ENCODE data around the gene CCT6A.
"Not testable (repeated sequence)": the region's sequence is repeated elsewhere in the genome, so short reads cannot be mapped to it uniquely, and the experiment has no call there.

CCT6A gene

GRCh38 chr7:56097700-56098099, 46.1 kb downstream of the CCT6A start:
- Histone ChIP-seq H3K4me2 (ENCODE audit: low read depth, low read length, poor library complexity, severe bottlenecking) (no peak overlapping the region), H3K9ac (ENCODE audit: low read length) (no peak overlapping the region), H3K27ac (ENCODE audit: low read depth, low read length) (no peak overlapping the region), H3K79me2 (ENCODE audit: insufficient read depth, low read length) (no peaks in the 10 kb centered on the region), H3F3A (ENCODE audit: insufficient read depth) (peaks cover 40% of the 10 kb centered on the region), H3K4me3 (ENCODE audit: insufficient read depth, low read length, poor library complexity, severe bottlenecking) (no peak overlapping the region), H3K36me3 (ENCODE audit: low read length) (peaks cover 27% of the 10 kb centered on the region), H3K9me2 (replicated peaks; ENCODE audit: insufficient read depth, low read length) (no peaks in the 10 kb centered on the region), H3K27me3 (ENCODE audit: low read length) (no peaks in the 10 kb centered on the region), H3K9me3 (ENCODE audit: insufficient read depth, low read length) (no peaks in the 10 kb centered on the region), H4K20me1 (ENCODE audit: low read depth, low read length) (peaks cover 4% of the 10 kb centered on the region; the same call in 1 of the 2 replicates), H2AFZ (ENCODE audit: low read depth, low read length, severe bottlenecking) (no peak overlapping the region)
- TF ChIP-seq EZH2phosphoT487 (conservative IDR thresholded peaks at IDR 0.05; ENCODE audit: low read length) = no peak

GRCh38 chr7:56098187-56099008, 46.8 kb downstream of the CCT6A start:
- not testable (repeated sequence) for H2AFZ ChIP-seq (ENCODE audit: low read depth, low read length, severe bottlenecking); H3K9me3 ChIP-seq (ENCODE audit: insufficient read depth, low read length); H3K9ac ChIP-seq (ENCODE audit: low read length); H3K4me3 ChIP-seq (ENCODE audit: insufficient read depth, low read length, poor library complexity, severe bottlenecking); H4K20me1 ChIP-seq (ENCODE audit: low read depth, low read length); H3K4me2 ChIP-seq (ENCODE audit: low read depth, low read length, poor library complexity, severe bottlenecking); H3K79me2 ChIP-seq (ENCODE audit: insufficient read depth, low read length); H3K27me3 ChIP-seq (ENCODE audit: low read length); H3K9me2 ChIP-seq (replicated peaks; ENCODE audit: insufficient read depth, low read length); H3K27ac ChIP-seq (ENCODE audit: low read depth, low read length)
- peaks cover 45% of the 10 kb centered on the region for H3F3A ChIP-seq (ENCODE audit: insufficient read depth)
- H3K36me3 ChIP-seq (ENCODE audit: low read length) = peaks cover 32% of the 10 kb centered on the region

- Histone ChIP-seq H4K20me1 (ENCODE audit: low read depth, low read length) (peaks cover 13% of the 10 kb centered on the region; the same call in 1 of the 2 replicates), H3K36me3 (ENCODE audit: low read length) (peaks cover 39% of the 10 kb centered on the region), H3K9me3 (ENCODE audit: insufficient read depth, low read length) (no peaks in the 10 kb centered on the region), H2AFZ (ENCODE audit: low read depth, low read length, severe bottlenecking) (no peak overlapping the region), H3K9ac (ENCODE audit: low read length) (no peak overlapping the region), H3K79me2 (ENCODE audit: insufficient read depth, low read length) (peaks cover 16% of the 10 kb centered on the region), H3F3A (ENCODE audit: insufficient read depth) (peaks cover 48% of the 10 kb centered on the region), H3K4me3 (ENCODE audit: insufficient read depth, low read length, poor library complexity, severe bottlenecking) (no peak overlapping the region), H3K4me2 (ENCODE audit: low read depth, low read length, poor library complexity, severe bottlenecking) (no peak overlapping the region), H3K9me2 (replicated peaks; ENCODE audit: insufficient read depth, low read length) (no peaks in the 10 kb centered on the region), H3K27me3 (ENCODE audit: low read length) (no peaks in the 10 kb centered on the region), H3K27ac (ENCODE audit: low read depth, low read length) (no peak overlapping the region)
- no peak for TF ChIP-seq CTCF (IDR thresholded peaks at IDR 0.05; ENCODE audit: insufficient read depth, low read length, poor library complexity, severe bottlenecking)
- no peak for TF ChIP-seq EZH2phosphoT487 (conservative IDR thresholded peaks at IDR 0.05; ENCODE audit: low read length)
Observed at GRCh38 chr7:56099653-56100052, 48.1 kb downstream of the CCT6A start.

- Histone ChIP-seq H3F3A (ENCODE audit: insufficient read depth) (peaks cover 33% of the 10 kb centered on the region), H3K79me2 (ENCODE audit: insufficient read depth, low read length) (peaks cover 32% of the 10 kb centered on the region), H4K20me1 (ENCODE audit: low read depth, low read length) (peaks cover 21% of the 10 kb centered on the region), H3K36me3 (ENCODE audit: low read length) (peaks cover 39% of the 10 kb centered on the region)
- H3K4me3 ChIP-seq (ENCODE audit: insufficient read depth, low read length, poor library complexity, severe bottlenecking); H3K27ac ChIP-seq (ENCODE audit: low read depth, low read length); H2AFZ ChIP-seq (ENCODE audit: low read depth, low read length, severe bottlenecking); H3K9me2 ChIP-seq (replicated peaks; ENCODE audit: insufficient read depth, low read length); H3K4me2 ChIP-seq (ENCODE audit: low read depth, low read length, poor library complexity, severe bottlenecking); H3K27me3 ChIP-seq (ENCODE audit: low read length); H3K9ac ChIP-seq (ENCODE audit: low read length); H3K9me3 ChIP-seq (ENCODE audit: insufficient read depth, low read length): not testable (repeated sequence)
Observed at GRCh38 chr7:56104138-56104537, 52.6 kb downstream of the CCT6A start.

- H2AFZ ChIP-seq (ENCODE audit: low read depth, low read length, severe bottlenecking) = no peak overlapping the region
Observed at GRCh38 chr7:56105508-56105907, 53.9 kb downstream of the CCT6A start.

More at GRCh38 chr7:56105508-56105907, 53.9 kb downstream of the CCT6A start:
- Histone ChIP-seq H3K9me3 (ENCODE audit: insufficient read depth, low read length) (no peaks in the 10 kb centered on the region), H3K79me2 (ENCODE audit: insufficient read depth, low read length) (peaks cover 32% of the 10 kb centered on the region), H4K20me1 (ENCODE audit: low read depth, low read length) (peaks cover 21% of the 10 kb centered on the region), H3K4me2 (ENCODE audit: low read depth, low read length, poor library complexity, severe bottlenecking) (peak overlapping the region; percentile 83), H3K4me3 (ENCODE audit: insufficient read depth, low read length, poor library complexity, severe bottlenecking) (peak overlapping the region; percentile 98), H3K27me3 (ENCODE audit: low read length) (no peaks in the 10 kb centered on the region), H3K27ac (ENCODE audit: low read depth, low read length) (peak overlapping the region; percentile 63), H3K36me3 (ENCODE audit: low read length) (peaks cover 32% of the 10 kb centered on the region), H3K9me2 (replicated peaks; ENCODE audit: insufficient read depth, low read length) (no peaks in the 10 kb centered on the region), H3F3A (ENCODE audit: insufficient read depth) (peaks cover 21% of the 10 kb centered on the region), H3K9ac (ENCODE audit: low read length) (peak overlapping the region; percentile 90)
- TF ChIP-seq EZH2phosphoT487 (conservative IDR thresholded peaks at IDR 0.05; ENCODE audit: low read length) = no peak
- TF ChIP-seq CTCF (IDR thresholded peaks at IDR 0.05; ENCODE audit: insufficient read depth, low read length, poor library complexity, severe bottlenecking) = no peak

Data from SU-DHL-6 (cell line).